Astrocyte (in vitro differentiated cells and primary cell): ENCODE measurements around the gene GNB2. TPM values are rescaled to one million over a fixed set of nuclear protein-coding genes. Genes with fewer than 3 reads are reported as not detected.

Experiments used
- DNase-seq: peaks from one replicate; pipeline ENCODE4 v3.0.0-alpha.2; 2010; ENCODE audit warnings: low read depth
- FAIRE-seq: peaks from 2 replicates; lab custom pipeline; 2011; peaks lifted over from hg19 to GRCh38; lab: Jason Lieb, UNC
- H2AFZ ChIP-seq: 2 replicates; pipeline ENCODE4 v1.6.0; 2012; ENCODE audit warnings: low read depth, low read length, inconsistent platforms
- H3K27ac ChIP-seq: 2 replicates; pipeline ENCODE4 v1.5.1; 2011; ENCODE audit warnings: low read depth, low read length, inconsistent platforms
- H3K27me3 ChIP-seq: 2 replicates; pipeline ENCODE4 v1.6.0; 2011; ENCODE audit warnings: low read length, inconsistent platforms; ENCODE audit not compliant: insufficient read depth
- H3K36me3 ChIP-seq: 2 replicates; pipeline ENCODE4 v1.5.1; 2011; ENCODE audit warnings: low read length, inconsistent platforms; ENCODE audit not compliant: insufficient read depth
- H3K4me1 ChIP-seq: 2 replicates; pipeline ENCODE4 v1.5.1; 2011; ENCODE audit warnings: low read length, inconsistent platforms; ENCODE audit not compliant: insufficient read depth
- H3K4me2 ChIP-seq: 2 replicates; pipeline ENCODE4 v1.6.0; 2012; ENCODE audit warnings: low read length, inconsistent platforms
- H3K4me3 ChIP-seq: 2 replicates; pipeline ENCODE4 v1.5.1; 2011; ENCODE audit warnings: low read depth, mild to moderate bottlenecking, low read length, inconsistent platforms; ENCODE audit not compliant: insufficient read depth
- H3K79me2 ChIP-seq: 2 replicates; pipeline ENCODE4 v1.6.0; 2012; ENCODE audit warnings: mild to moderate bottlenecking, low read length, inconsistent platforms; ENCODE audit not compliant: insufficient read depth
- H3K9ac ChIP-seq: 2 replicates; pipeline ENCODE4 v1.6.0; 2012; ENCODE audit warnings: mild to moderate bottlenecking, low read length, inconsistent platforms
- H3K9me3 ChIP-seq: 2 replicates; pipeline ENCODE4 v1.5.1; 2012; ENCODE audit warnings: low read depth, mild to moderate bottlenecking, low read length, inconsistent platforms; ENCODE audit not compliant: insufficient read depth
- H4K20me1 ChIP-seq: 2 replicates; pipeline ENCODE4 v1.6.0; 2012; ENCODE audit warnings: low read length, inconsistent platforms; ENCODE audit not compliant: insufficient read depth
- H3K27ac Mint-ChIP-seq: one replicate; pipeline ENCODE4 v1.8.0; 2021; ENCODE audit warnings: mild to moderate bottlenecking, mixed read lengths; ENCODE audit not compliant: unreplicated experiment
- H3K27me3 Mint-ChIP-seq: one replicate; pipeline ENCODE4 v1.8.0; 2021; ENCODE audit warnings: low read depth, mixed read lengths; ENCODE audit not compliant: unreplicated experiment
- H3K36me3 Mint-ChIP-seq: one replicate; pipeline ENCODE4 v1.8.0; 2021; ENCODE audit warnings: low read depth, mixed read lengths; ENCODE audit not compliant: unreplicated experiment
- H3K4me1 Mint-ChIP-seq: one replicate; pipeline ENCODE4 v1.8.0; 2021; ENCODE audit warnings: low read depth, mixed read lengths; ENCODE audit not compliant: unreplicated experiment
- H3K4me3 Mint-ChIP-seq: one replicate; pipeline ENCODE4 v1.8.0; 2021; ENCODE audit warnings: mild to moderate bottlenecking, moderate library complexity, mixed read lengths; ENCODE audit not compliant: unreplicated experiment
- H3K9me3 Mint-ChIP-seq: one replicate; pipeline ENCODE4 v1.8.0; 2021; ENCODE audit warnings: mild to moderate bottlenecking, mixed read lengths; ENCODE audit not compliant: unreplicated experiment
- EZH2 ChIP-seq: IDR thresholded peaks from 2 replicates; pipeline ENCODE4 v1.6.1; 2012; ENCODE audit warnings: mild to moderate bottlenecking, low read length, inconsistent platforms; ENCODE audit not compliant: insufficient read depth
- total RNA-seq: library from RNA; stranded (reverse); gene quantifications from 2 replicates; pipeline ENCODE4 v1.2.1, GENCODE V29; 2021
- TF ChIP-seq, protein P1 (sequence below): IDR thresholded peaks from 2 replicates; pipeline ENCODE4 v1.5.1; 2011; ENCODE audit warnings: low read depth, mild to moderate bottlenecking, inconsistent platforms, low read length, moderate library complexity; ENCODE audit not compliant: insufficient read depth

GNB2 gene
- total RNA-seq, 1 donor from 2014 or later: 274 TPM

DNA sequence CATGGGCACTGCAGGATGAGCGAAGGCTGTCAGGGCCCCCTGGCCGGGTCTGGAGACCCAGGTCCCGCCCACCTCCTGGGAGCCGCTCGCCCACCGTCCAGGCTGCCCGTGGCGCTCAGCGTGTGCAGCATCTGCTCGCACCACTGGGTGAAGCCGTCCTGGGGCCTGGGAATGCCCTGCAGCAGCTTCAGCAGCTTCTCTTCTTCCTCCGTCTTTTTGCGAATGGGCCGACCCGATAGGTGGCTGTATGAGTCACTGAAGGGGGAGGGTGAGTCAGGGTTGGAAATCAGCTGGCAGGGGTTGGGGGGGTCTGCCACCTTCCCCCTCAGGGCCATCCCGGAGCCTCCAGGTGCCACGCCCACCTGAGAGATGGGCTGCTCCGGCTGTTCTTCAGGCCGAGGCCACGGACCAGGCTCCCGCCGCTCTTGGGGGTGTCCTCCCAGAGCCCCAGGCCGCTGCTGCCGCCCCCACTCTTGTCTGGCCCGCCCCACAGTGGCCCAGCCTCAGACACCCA is 8.7 kb downstream of the GNB2 start:
- Histone ChIP-seq H4K20me1 (peaks cover 52% of the 10 kb centered on the region), H3K27me3 (no peaks in the 10 kb centered on the region), H3K27ac (no peak overlapping the region), H3K4me1 (peaks cover 9% of the 10 kb centered on the region), H3K9me3 (no peaks in the 10 kb centered on the region), H2AFZ (no peak overlapping the region), H3K4me3 (no peak overlapping the region), H3K36me3 (peaks cover 7% of the 10 kb centered on the region), H3K79me2 (peaks cover 13% of the 10 kb centered on the region), H3K9ac (no peak overlapping the region), H3K4me2 (peak overlapping the region; percentile 15)
- no peaks in the 10 kb centered on the region for H3K9me3 Mint-ChIP-seq
- no peak overlapping the region for H3K4me3 Mint-ChIP-seq
- H3K36me3 Mint-ChIP-seq: peaks cover 9% of the 10 kb centered on the region
- TF ChIP-seq, protein P1, sequence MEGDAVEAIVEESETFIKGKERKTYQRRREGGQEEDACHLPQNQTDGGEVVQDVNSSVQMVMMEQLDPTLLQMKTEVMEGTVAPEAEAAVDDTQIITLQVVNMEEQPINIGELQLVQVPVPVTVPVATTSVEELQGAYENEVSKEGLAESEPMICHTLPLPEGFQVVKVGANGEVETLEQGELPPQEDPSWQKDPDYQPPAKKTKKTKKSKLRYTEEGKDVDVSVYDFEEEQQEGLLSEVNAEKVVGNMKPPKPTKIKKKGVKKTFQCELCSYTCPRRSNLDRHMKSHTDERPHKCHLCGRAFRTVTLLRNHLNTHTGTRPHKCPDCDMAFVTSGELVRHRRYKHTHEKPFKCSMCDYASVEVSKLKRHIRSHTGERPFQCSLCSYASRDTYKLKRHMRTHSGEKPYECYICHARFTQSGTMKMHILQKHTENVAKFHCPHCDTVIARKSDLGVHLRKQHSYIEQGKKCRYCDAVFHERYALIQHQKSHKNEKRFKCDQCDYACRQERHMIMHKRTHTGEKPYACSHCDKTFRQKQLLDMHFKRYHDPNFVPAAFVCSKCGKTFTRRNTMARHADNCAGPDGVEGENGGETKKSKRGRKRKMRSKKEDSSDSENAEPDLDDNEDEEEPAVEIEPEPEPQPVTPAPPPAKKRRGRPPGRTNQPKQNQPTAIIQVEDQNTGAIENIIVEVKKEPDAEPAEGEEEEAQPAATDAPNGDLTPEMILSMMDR: no peak
- no peaks in the 10 kb centered on the region for H3K4me1 Mint-ChIP-seq
- no peaks in the 10 kb centered on the region for H3K27me3 Mint-ChIP-seq
- DNase-seq (peak; percentile 35), FAIRE-seq (no peak)
- no peak overlapping the region for H3K27ac Mint-ChIP-seq

DNA sequence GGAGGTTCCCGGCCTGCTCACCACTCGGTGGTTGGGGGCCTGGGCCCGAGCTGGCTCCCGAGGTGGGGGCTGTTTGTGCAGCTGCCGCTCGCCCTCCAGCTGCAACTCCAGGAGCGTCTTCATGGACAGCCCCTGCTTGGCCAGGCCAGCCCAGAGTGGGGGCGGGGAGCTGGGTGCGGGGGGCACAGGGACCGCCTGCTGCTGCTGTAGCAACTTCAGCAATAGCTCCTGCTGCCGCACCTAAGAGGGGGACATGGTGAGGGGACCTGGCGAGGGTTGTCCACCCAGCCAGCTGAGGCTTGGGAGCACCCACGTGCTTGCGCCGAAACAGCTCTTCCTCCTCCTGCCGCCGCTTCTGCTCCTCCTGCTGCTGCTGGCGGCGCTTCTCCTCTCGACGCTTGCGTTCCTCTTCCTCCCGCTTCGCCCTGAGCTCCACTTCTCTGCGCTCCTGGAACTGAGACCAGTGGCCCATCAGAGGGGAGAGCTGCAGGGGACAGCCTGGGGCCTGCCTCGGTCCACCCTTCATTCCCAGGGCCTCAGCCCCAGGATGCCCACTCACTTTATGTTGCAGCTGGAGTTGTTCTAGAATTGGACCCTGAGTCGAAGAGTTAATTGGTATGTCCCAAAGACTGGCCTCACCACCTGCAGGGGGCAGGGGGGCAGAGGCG is 9.6 kb downstream of the GNB2 start:
- Histone ChIP-seq H3K4me1 (peaks cover 14% of the 10 kb centered on the region), H3K79me2 (peaks cover 5% of the 10 kb centered on the region), H3K9ac (no peak overlapping the region), H3K36me3 (peaks cover 7% of the 10 kb centered on the region), H3K4me3 (no peak overlapping the region), H3K27me3 (no peaks in the 10 kb centered on the region), H3K27ac (no peak overlapping the region), H4K20me1 (peaks cover 48% of the 10 kb centered on the region), H3K9me3 (no peaks in the 10 kb centered on the region), H3K4me2 (no peak overlapping the region), H2AFZ (no peak overlapping the region)
- Mint-ChIP-seq H3K27ac (no peak overlapping the region), H3K36me3 (peaks cover 8% of the 10 kb centered on the region), H3K27me3 (no peaks in the 10 kb centered on the region), H3K9me3 (no peaks in the 10 kb centered on the region), H3K4me3 (no peak overlapping the region), H3K4me1 (peaks cover 5% of the 10 kb centered on the region)
- FAIRE-seq (no peak), DNase-seq (no peak)
- TF ChIP-seq, protein P1: no peak
- no peak for TF ChIP-seq EZH2
